GM18498 (cell line): ENCODE measurements around the gene WFS1.

Source experiments
- ATAC-seq: cut with Tn5 transposase; IDR thresholded peaks from one replicate; pipeline ENCODE4 v1.9.1; 2021; ENCODE audit warnings: mild to moderate bottlenecking, moderate library complexity; ENCODE audit not compliant: unreplicated experiment

WFS1 gene

GRCh38 chr4:6322067-6322760, 52.6 kb downstream of the WFS1 start:
- no peak for ATAC-seq

- ATAC-seq = no peak
These were observed 53.3 kb downstream of the WFS1 start for GRCh38 chr4:6322761-6323566.

- no peak for ATAC-seq
These were observed 54.9 kb downstream of the WFS1 start for GRCh38 chr4:6324461-6324998.

- no peak for ATAC-seq
These were observed 55.5 kb downstream of the WFS1 start for GRCh38 chr4:6324999-6325787.

DNA sequence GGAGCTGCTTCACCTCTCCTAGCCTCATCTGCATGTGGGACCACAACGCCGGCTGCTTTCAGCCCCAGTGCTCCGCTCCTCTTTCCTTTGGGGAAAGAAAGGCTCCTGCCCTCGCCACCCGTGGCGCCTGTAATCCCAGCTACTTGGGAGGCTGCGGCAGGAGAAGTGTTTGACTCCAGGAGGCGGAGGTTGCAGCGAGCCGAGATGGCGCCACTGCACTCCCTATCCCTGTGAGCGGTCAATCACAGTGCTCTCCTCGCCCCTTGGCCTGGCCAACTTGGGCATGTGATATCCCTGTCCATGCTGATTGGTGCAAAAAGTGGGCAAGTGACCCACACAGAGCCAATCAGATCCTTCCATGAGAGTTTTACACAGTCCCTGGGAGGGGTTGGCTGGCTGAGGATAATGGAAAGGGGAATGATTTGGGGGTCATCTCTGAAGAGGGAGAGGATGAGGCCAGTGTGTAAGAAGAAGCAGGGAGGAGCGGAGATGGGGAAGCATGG, 56.2 kb downstream of the WFS1 start:
- no peak for ATAC-seq

GRCh38 chr4:6326312-6327060, 56.8 kb downstream of the WFS1 start:
- ATAC-seq = no peak

- ATAC-seq = peak; percentile 69
These were observed 57.7 kb downstream of the WFS1 start for GRCh38 chr4:6327220-6327917.

GRCh38 chr4:6328526-6328925, 58.9 kb downstream of the WFS1 start:
- no peak for ATAC-seq

- no peak for ATAC-seq
These were observed 60.1 kb downstream of the WFS1 start for GRCh38 chr4:6329478-6330383.

DNA sequence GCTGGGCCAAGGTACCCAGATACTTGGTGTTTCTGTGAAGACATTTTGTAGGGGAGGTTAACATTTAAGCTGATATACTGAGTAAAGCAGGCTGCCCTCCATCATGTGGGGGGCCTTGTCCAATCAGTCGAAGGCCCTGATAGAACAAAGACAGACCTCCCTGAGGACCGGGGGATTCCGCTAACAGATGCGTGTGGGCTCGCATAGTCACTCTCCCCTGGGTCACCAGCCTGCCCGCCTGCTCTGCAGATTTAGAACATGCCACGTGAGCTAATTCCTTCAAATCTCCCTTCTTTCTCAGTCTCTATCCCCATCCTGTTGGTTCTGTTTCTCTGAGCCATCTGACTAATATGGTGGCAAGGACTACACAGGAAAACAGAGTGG, 60.7 kb downstream of the WFS1 start:
- ATAC-seq = no peak

- no peak for ATAC-seq
These were observed 61.4 kb downstream of the WFS1 start for GRCh38 chr4:6331018-6331417.

GRCh38 chr4:6331468-6331867, 61.8 kb downstream of the WFS1 start:
- no peak for ATAC-seq

DNA sequence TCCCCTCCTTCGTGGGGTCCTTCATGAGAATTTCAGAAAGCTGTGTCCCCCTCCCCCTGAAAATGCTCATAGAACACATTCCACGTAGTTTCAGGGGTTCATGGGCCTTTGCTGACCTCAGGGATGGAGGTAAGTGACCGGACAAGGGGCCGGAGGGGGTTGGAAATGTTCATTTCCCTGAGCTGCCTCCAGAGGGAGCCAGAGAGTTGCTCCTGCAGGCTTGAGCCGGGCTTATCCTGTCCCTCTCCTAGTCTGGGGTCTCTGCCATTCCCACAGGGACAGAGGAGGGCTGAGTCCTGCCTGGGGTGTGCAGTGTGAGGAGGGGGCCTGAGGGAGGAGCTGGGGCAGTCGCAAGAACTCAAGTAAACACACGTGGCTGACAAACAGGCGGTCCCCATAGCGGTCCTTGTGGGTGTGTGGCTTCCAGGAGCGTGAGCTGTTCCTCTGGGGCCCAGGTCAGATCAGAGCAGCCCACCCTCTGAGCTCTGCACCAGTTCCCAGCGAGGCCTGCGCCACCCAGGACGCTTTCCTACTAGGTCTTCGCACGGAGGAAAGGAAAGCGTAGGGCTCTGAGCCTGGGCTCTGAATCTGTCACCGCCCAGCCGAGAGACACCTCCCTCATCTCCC, 62.5 kb downstream of the WFS1 start:
- no peak for ATAC-seq

DNA sequence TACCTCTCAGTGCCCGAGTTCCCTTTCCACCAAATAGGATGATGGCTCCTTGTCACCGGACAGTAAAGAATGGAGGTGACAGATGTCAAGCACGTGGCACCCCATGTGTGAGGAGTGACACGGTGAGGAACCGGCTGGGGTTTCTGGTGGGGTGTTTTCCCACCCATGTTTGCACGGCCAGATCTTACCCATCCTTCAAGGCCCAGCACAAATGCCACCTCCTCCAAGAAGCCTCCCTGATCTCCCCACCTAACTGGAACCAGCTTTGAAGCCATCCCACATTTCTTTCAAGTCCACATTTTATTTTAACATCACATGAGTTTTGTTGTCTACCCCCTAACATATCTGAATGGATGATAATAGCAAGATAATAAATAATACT, 63.0 kb downstream of the WFS1 start:
- no peak for ATAC-seq

GRCh38 chr4:6333301-6334202, 63.9 kb downstream of the WFS1 start:
- ATAC-seq = no peak

DNA sequence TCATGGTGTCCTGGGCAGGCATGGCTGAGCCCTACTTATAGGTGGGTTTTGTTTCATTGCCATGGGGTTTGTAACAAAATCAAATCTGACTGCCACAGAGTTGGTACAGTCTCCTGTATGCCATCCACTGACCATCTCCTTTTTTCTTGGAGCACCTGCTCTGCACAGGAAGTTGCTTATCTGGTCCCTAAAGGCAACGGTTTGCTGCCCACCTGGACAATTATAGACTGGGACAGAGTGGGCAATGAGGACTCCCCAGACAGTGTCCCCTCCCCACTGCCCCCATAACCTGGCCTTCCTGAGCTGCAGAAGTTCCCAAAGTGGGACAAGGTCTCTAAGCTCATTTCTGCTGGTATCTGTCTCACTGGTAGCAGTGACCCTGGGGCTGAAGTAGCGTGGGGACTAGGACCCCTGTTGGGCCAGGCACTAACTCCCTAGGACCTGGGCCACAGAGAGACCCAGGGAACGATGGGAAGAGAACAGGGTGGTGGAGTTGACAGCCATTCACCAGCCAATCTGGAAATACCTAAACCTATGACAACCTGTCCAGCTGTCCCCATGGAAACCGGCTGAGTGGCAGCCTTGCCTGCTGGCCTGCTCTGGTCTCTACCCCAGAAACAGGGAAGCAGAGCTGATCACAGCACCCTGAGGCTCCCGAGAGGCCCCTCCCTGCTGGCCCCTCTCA, 64.7 kb downstream of the WFS1 start:
- ATAC-seq = no peak

GRCh38 chr4:6335040-6335590, 65.5 kb downstream of the WFS1 start:
- ATAC-seq = no peak
